ENCODE measurements around the gene SGMS1.

SGMS1 gene

GRCh38 chr10:50310560-50311174, 313.1 kb downstream of the SGMS1 start:
- peak; percentile 11 for DNase-seq (ENCODE audit: low read depth)
- no peak overlapping the region for H3K4me3 ChIP-seq (replicated peaks; ENCODE audit: low read depth, low read length)
- TF ChIP-seq CTCF (IDR thresholded peaks at IDR 0.05; ENCODE audit: low read length, missing control alignments) = peak; percentile 41

GRCh38 chr10:50309342-50309741, 314.4 kb downstream of the SGMS1 start:
- no peak for DNase-seq (ENCODE audit: low read depth)
- TF ChIP-seq CTCF (IDR thresholded peaks at IDR 0.05; ENCODE audit: low read length, missing control alignments) = no peak

GRCh38 chr10:50304660-50305059, 319.1 kb downstream of the SGMS1 start:
- no peak overlapping the region for H3K4me3 ChIP-seq (replicated peaks; ENCODE audit: low read depth, low read length)
- no peak for DNase-seq (ENCODE audit: low read depth)
- no peak for TF ChIP-seq CTCF (IDR thresholded peaks at IDR 0.05; ENCODE audit: low read length, missing control alignments)

More at GRCh38 chr10:50309342-50309741, 314.4 kb downstream of the SGMS1 start:
- H3K4me3 ChIP-seq (replicated peaks; ENCODE audit: low read depth, low read length) = no peak overlapping the region

GRCh38 chr10:50299948-50300669, 323.6 kb downstream of the SGMS1 start:
- no peak for DNase-seq (ENCODE audit: low read depth)
- no peak for TF ChIP-seq CTCF (IDR thresholded peaks at IDR 0.05; ENCODE audit: low read length, missing control alignments)
- H3K4me3 ChIP-seq (replicated peaks; ENCODE audit: low read depth, low read length) = no peak overlapping the region

GRCh38 chr10:50295367-50295766, 328.4 kb downstream of the SGMS1 start:
- no peak for DNase-seq (ENCODE audit: low read depth)
- TF ChIP-seq CTCF (IDR thresholded peaks at IDR 0.05; ENCODE audit: low read length, missing control alignments) = no peak
- no peak overlapping the region for H3K4me3 ChIP-seq (replicated peaks; ENCODE audit: low read depth, low read length)

- DNase-seq (ENCODE audit: low read depth) = no peak
- no peak for TF ChIP-seq CTCF (IDR thresholded peaks at IDR 0.05; ENCODE audit: low read length, missing control alignments)
- no peak overlapping the region for H3K4me3 ChIP-seq (replicated peaks; ENCODE audit: low read depth, low read length)
Measured at GRCh38 chr10:50294582-50294981, 329.2 kb downstream of the SGMS1 start.

All from fibroblast of pulmonary artery (primary cell).